Stimulated activated CD8-positive, alpha-beta memory T cell treated with anti-CD3 and anti-CD28 coated beads, Interleukin-7, amount 100 ng/mL, for 4 hours (primary cell): ENCODE results near the gene SCAMP1.

Source experiments
- DNase-seq, 2 donors: peaks; one replicate each; pipeline ENCODE4 v3.0.0-alpha.2; 2020; ENCODE audit warnings: low read depth in 2 of 2

Gene SCAMP1

GRCh38 chr5:78492224-78492623 is 131.8 kb downstream of the SCAMP1 start:
- no peak for DNase-seq

GRCh38 chr5:78492650-78493049 is 132.2 kb downstream of the SCAMP1 start:
- no peak for DNase-seq

GRCh38 chr5:78495800-78496199 is 135.4 kb downstream of the SCAMP1 start:
- DNase-seq: no peak

- no peak for DNase-seq
Measured at GRCh38 chr5:78496373-78496772, 136.0 kb downstream of the SCAMP1 start.

- no peak for DNase-seq
Measured at GRCh38 chr5:78497573-78498533, 137.4 kb downstream of the SCAMP1 start.

GRCh38 chr5:78499485-78499884 is 139.1 kb downstream of the SCAMP1 start:
- DNase-seq: no peak

GRCh38 chr5:78500028-78500427 is 139.6 kb downstream of the SCAMP1 start:
- DNase-seq: no peak

GRCh38 chr5:78500871-78501270 is 140.5 kb downstream of the SCAMP1 start:
- DNase-seq: no peak

GRCh38 chr5:78501411-78502352 is 141.3 kb downstream of the SCAMP1 start:
- DNase-seq: no peak

GRCh38 chr5:78503958-78504653 is 143.7 kb downstream of the SCAMP1 start:
- DNase-seq: no peak

GRCh38 chr5:78504704-78505677 is 144.6 kb downstream of the SCAMP1 start:
- no peak for DNase-seq

- no peak for DNase-seq
Measured at GRCh38 chr5:78505860-78506259, 145.4 kb downstream of the SCAMP1 start.

GRCh38 chr5:78506261-78507024 is 146.0 kb downstream of the SCAMP1 start:
- no peak for DNase-seq

- DNase-seq: no peak
Measured at GRCh38 chr5:78507531-78507930, 147.1 kb downstream of the SCAMP1 start.

- no peak for DNase-seq
Measured at GRCh38 chr5:78508186-78508765, 147.9 kb downstream of the SCAMP1 start.

- DNase-seq: no peak
Measured at GRCh38 chr5:78509145-78509865, 148.9 kb downstream of the SCAMP1 start.

GRCh38 chr5:78509884-78510769 is 149.7 kb downstream of the SCAMP1 start:
- DNase-seq: peak in 1 of 2 donors; percentile 20
